Osteocyte (in vitro differentiated cells): Measurements from ENCODE around the gene CENPO. TPM values are rescaled to one million over a fixed set of nuclear protein-coding genes. Genes with fewer than 3 reads are reported as not detected.

Experiments used
- DNase-seq: peaks from one replicate; pipeline ENCODE4 v3.0.0; 2021; ENCODE audit warnings: mixed read lengths; ENCODE audit not compliant: unreplicated experiment; ENCODE audit errors: extremely low spot score
- H3K27ac Mint-ChIP-seq: one replicate; pipeline ENCODE4 v1.8.0; 2021; ENCODE audit warnings: mild to moderate bottlenecking, mixed read lengths; ENCODE audit not compliant: unreplicated experiment
- H3K27me3 Mint-ChIP-seq: one replicate; pipeline ENCODE4 v1.8.0; 2021; ENCODE audit warnings: mixed read lengths; ENCODE audit not compliant: unreplicated experiment
- H3K36me3 Mint-ChIP-seq: one replicate; pipeline ENCODE4 v1.8.0; 2021; ENCODE audit warnings: mixed read lengths; ENCODE audit not compliant: unreplicated experiment
- H3K4me1 Mint-ChIP-seq: one replicate; pipeline ENCODE4 v1.8.0; 2021; ENCODE audit warnings: mixed read lengths; ENCODE audit not compliant: unreplicated experiment
- H3K4me3 Mint-ChIP-seq: one replicate; pipeline ENCODE4 v1.8.0; 2021; ENCODE audit warnings: mild to moderate bottlenecking, moderate library complexity, mixed read lengths; ENCODE audit not compliant: unreplicated experiment
- H3K9me3 Mint-ChIP-seq: one replicate; pipeline ENCODE4 v1.8.0; 2021; ENCODE audit warnings: mixed read lengths; ENCODE audit not compliant: unreplicated experiment
- CTCF ChIP-seq: fragments of 200-600 bp; sonication (generic); IDR thresholded peaks from 2 replicates; pipeline ENCODE4 v1.5.0; 2021; ENCODE audit warnings: antibody characterized with exemption, mild to moderate bottlenecking, moderate library complexity
- total RNA-seq: library from RNA; stranded (reverse); gene quantifications from 2 replicates; pipeline ENCODE4 v1.2.1, GENCODE V29; 2021

CENPO gene
- total RNA-seq, 1 donor from 2014 or later = 12.8 TPM

DNA sequence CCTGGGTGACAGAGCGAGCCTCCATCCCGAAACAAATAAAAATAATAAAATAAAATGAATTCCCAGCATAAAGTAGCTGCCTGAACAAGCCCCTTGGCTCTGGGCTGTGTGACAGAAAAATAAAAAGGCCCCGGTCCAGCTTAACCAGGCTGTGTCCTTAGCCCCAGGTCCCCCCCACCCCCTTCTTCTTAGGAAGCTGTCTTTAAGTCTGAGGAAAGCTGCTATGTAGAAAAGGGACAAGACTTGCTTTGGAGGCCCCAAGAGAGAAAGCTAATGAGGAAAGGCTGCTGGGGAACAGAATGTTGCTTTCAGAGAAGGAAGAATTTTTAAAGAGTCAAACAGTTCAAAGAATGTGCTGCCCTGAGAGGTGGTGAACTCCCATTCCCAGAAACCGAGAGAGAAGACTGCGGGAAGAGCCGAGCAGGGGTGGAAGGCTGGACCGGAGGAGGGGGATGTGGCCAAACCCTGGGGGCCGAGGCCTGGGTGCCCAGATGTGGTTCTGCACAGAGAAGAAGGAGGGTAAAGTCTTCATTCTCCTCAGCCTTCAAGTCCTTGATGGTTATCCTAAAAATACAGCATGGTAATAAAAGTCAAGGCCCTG lies 61.9 kb downstream of the CENPO start:
- no peaks in the 10 kb centered on the region for H3K27me3 Mint-ChIP-seq
- peaks cover 2% of the 10 kb centered on the region for H3K36me3 Mint-ChIP-seq
- H3K4me3 Mint-ChIP-seq = peak overlapping the region; percentile 31
- no peak for DNase-seq
- H3K9me3 Mint-ChIP-seq = no peaks in the 10 kb centered on the region
- no peak for TF ChIP-seq CTCF
- peaks cover 60% of the 10 kb centered on the region for H3K4me1 Mint-ChIP-seq
- H3K27ac Mint-ChIP-seq = peak overlapping the region; percentile 93

- Mint-ChIP-seq H3K4me3 (no peak overlapping the region), H3K9me3 (no peaks in the 10 kb centered on the region), H3K4me1 (peaks cover 59% of the 10 kb centered on the region), H3K36me3 (peaks cover 2% of the 10 kb centered on the region), H3K27me3 (no peaks in the 10 kb centered on the region), H3K27ac (peak overlapping the region; percentile 93)
- DNase-seq = no peak
- TF ChIP-seq CTCF = no peak
These were observed 62.5 kb downstream of the CENPO start for GRCh38 chr2:24855726-24856125.

- Mint-ChIP-seq H3K9me3 (no peaks in the 10 kb centered on the region), H3K27ac (peak overlapping the region; percentile 93), H3K27me3 (no peaks in the 10 kb centered on the region), H3K4me1 (peaks cover 48% of the 10 kb centered on the region), H3K36me3 (peaks cover 2% of the 10 kb centered on the region), H3K4me3 (no peak overlapping the region)
- DNase-seq = no peak
- no peak for TF ChIP-seq CTCF
These were observed 63.6 kb downstream of the CENPO start for GRCh38 chr2:24856791-24857211.

DNA sequence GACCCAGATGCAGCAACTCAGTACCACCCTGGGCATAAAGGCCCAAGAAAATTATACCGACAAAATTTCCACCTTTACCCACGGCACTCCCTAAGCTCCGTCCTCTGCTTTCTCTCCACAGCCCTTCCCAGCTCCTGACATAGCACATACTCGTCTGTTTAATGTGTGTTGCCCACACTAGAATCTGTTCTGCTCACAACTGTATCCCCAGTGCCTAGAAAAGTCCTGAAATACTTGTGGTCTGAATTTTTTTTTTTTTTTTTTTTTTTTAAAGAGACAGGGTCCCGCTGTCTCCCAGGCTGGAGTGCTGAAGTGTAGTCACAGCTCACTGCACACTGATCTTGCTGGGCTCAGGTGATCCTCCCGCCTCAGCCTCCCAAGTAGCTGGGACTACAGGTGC lies 64.5 kb downstream of the CENPO start:
- no peak for TF ChIP-seq CTCF
- Mint-ChIP-seq H3K27ac (peak overlapping the region; percentile 24), H3K4me3 (no peak overlapping the region), H3K27me3 (no peaks in the 10 kb centered on the region), H3K9me3 (no peaks in the 10 kb centered on the region), H3K4me1 (peaks cover 49% of the 10 kb centered on the region), H3K36me3 (peaks cover 2% of the 10 kb centered on the region)
- DNase-seq = no peak

GRCh38 chr2:24858996-24859395 lies 65.8 kb downstream of the CENPO start:
- Mint-ChIP-seq H3K36me3 (peaks cover 2% of the 10 kb centered on the region), H3K27me3 (no peaks in the 10 kb centered on the region), H3K4me1 (peaks cover 58% of the 10 kb centered on the region), H3K4me3 (no peak overlapping the region), H3K9me3 (no peaks in the 10 kb centered on the region), H3K27ac (no peak overlapping the region)
- no peak for TF ChIP-seq CTCF
- DNase-seq = no peak
